ENCODE data around the gene ULK4.

Gene ULK4

DNA sequence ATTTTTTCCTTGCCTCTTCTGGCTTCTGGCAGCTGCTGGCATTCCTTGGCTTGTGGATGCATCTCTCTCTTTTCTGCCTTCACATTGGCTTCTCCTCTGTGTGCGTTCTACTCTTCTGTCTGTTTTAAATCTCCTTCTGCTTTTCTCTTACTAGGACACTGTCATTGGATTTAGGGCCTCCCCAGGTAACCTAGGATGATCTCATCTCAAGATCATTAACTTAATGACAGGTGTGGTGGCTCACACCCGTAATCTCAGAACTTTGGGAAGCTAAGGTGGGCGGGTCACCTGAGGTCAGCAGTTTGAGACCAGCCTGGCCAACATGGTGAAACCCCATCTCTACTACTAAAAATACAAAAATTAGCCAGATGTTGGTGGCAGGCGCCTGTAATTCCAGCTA lies 40.9 kb upstream of the ULK4 start:
- no peak overlapping the region for H3K4ac ChIP-seq (ENCODE audit: low read depth, low read length)
- no peaks in the 10 kb centered on the region for H3K4me1 ChIP-seq (ENCODE audit: control insufficient read depth, low read depth, low read length)
- H3K4me3 ChIP-seq (ENCODE audit: low read length): no peak overlapping the region
- H3K18ac ChIP-seq (ENCODE audit: low read length): no peak overlapping the region
- H4K5ac ChIP-seq (ENCODE audit: low read length): no peak overlapping the region
- H3K56ac ChIP-seq (ENCODE audit: low read length): no peak overlapping the region
- no peak overlapping the region for H3K4me2 ChIP-seq (ENCODE audit: low read length)
- WGBS (ENCODE audit: extremely low coverage, insufficient coverage, low lambda C conversion rate): no CpG with 5 or more reads among the region's 4 CpGs
- no peaks in the 10 kb centered on the region for H3K36me3 ChIP-seq (ENCODE audit: control insufficient read depth, insufficient read depth, low read length)
- H2AK5ac ChIP-seq (ENCODE audit: low read length): no peak overlapping the region
- H3K23ac ChIP-seq (ENCODE audit: low read length): no peak overlapping the region
- no peaks in the 10 kb centered on the region for H3K27me3 ChIP-seq (ENCODE audit: insufficient read depth, low read length, poor library complexity)
- no peak overlapping the region for H2BK15ac ChIP-seq (replicated peaks; ENCODE audit: low read depth)
- DNase-seq: no peak
- H2BK5ac ChIP-seq (ENCODE audit: low read length): no peak overlapping the region
- H3K9ac ChIP-seq (ENCODE audit: low read length): no peak overlapping the region
- H3K79me2 ChIP-seq (ENCODE audit: control insufficient read depth, insufficient read depth, low read length): no peaks in the 10 kb centered on the region
- no peaks in the 10 kb centered on the region for H3K79me1 ChIP-seq (ENCODE audit: low read length)
- H2BK120ac ChIP-seq (ENCODE audit: low read depth, low read length): no peak overlapping the region
- no peak overlapping the region for H3K27ac ChIP-seq (ENCODE audit: low read depth, low read length)
- no peak overlapping the region for H4K8ac ChIP-seq (ENCODE audit: low read depth, low read length)

DNA sequence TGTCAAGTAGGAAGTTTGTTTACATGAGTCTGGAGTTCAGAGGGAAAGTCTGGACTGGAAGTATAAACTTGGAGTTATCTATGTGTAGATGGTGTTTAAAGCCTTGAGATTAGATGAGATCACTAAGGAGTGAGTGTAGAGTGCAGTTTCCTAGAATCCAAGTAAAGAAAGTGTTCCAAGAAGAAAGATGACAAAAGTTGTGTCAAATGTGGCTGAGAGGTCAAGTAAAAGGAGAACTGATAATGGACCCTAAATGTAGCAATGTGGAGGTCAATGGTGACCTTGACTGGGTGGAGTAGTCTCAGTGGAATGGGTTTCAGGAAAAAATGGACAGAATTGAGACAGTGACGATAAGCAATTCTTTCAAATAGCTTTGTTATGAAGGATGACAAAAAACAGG lies 39.9 kb upstream of the ULK4 start:
- DNase-seq: no peak
- Histone ChIP-seq H3K27ac (ENCODE audit: low read depth, low read length) (no peak overlapping the region), H2BK15ac (replicated peaks; ENCODE audit: low read depth) (no peak overlapping the region), H3K23ac (ENCODE audit: low read length) (no peak overlapping the region), H3K4me2 (ENCODE audit: low read length) (no peak overlapping the region), H3K36me3 (ENCODE audit: control insufficient read depth, insufficient read depth, low read length) (no peaks in the 10 kb centered on the region), H4K8ac (ENCODE audit: low read depth, low read length) (no peak overlapping the region), H3K79me2 (ENCODE audit: control insufficient read depth, insufficient read depth, low read length) (no peaks in the 10 kb centered on the region), H3K56ac (ENCODE audit: low read length) (no peak overlapping the region), H3K27me3 (ENCODE audit: insufficient read depth, low read length, poor library complexity) (no peaks in the 10 kb centered on the region), H4K5ac (ENCODE audit: low read length) (no peak overlapping the region), H3K4ac (ENCODE audit: low read depth, low read length) (no peak overlapping the region), H3K18ac (ENCODE audit: low read length) (no peak overlapping the region), H3K9ac (ENCODE audit: low read length) (no peak overlapping the region), H2BK120ac (ENCODE audit: low read depth, low read length) (no peak overlapping the region), H2BK5ac (ENCODE audit: low read length) (no peak overlapping the region), H3K79me1 (ENCODE audit: low read length) (no peaks in the 10 kb centered on the region), H2AK5ac (ENCODE audit: low read length) (no peak overlapping the region), H3K4me3 (ENCODE audit: low read length) (no peak overlapping the region), H3K4me1 (ENCODE audit: control insufficient read depth, low read depth, low read length) (no peaks in the 10 kb centered on the region)
- WGBS (ENCODE audit: extremely low coverage, insufficient coverage, low lambda C conversion rate): no CpG with 5 or more reads among the region's 1 CpG

DNA sequence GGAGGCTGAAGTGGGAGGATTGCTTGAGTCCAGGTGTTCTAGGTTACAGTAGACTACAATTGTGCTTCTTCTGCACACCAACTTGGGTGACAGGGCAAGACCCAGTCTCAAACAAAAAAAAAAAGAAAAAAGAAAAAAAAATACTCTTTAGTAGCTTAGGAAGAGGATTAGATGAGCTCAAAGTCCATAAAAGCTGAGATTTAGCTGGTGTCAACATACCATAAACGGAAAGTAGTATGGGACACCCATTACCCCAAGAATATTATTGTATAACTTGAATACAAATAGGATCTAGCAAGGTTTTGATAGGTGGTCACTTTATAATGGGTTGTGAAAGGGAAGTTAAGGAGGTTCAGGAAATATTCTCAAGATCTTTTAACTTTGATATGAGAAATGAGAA lies 38.0 kb upstream of the ULK4 start:
- no peaks in the 10 kb centered on the region for H3K79me1 ChIP-seq (ENCODE audit: low read length)
- H3K4ac ChIP-seq (ENCODE audit: low read depth, low read length): no peak overlapping the region
- no CpG with 5 or more reads among the region's 1 CpG for WGBS (ENCODE audit: extremely low coverage, insufficient coverage, low lambda C conversion rate)

DNA sequence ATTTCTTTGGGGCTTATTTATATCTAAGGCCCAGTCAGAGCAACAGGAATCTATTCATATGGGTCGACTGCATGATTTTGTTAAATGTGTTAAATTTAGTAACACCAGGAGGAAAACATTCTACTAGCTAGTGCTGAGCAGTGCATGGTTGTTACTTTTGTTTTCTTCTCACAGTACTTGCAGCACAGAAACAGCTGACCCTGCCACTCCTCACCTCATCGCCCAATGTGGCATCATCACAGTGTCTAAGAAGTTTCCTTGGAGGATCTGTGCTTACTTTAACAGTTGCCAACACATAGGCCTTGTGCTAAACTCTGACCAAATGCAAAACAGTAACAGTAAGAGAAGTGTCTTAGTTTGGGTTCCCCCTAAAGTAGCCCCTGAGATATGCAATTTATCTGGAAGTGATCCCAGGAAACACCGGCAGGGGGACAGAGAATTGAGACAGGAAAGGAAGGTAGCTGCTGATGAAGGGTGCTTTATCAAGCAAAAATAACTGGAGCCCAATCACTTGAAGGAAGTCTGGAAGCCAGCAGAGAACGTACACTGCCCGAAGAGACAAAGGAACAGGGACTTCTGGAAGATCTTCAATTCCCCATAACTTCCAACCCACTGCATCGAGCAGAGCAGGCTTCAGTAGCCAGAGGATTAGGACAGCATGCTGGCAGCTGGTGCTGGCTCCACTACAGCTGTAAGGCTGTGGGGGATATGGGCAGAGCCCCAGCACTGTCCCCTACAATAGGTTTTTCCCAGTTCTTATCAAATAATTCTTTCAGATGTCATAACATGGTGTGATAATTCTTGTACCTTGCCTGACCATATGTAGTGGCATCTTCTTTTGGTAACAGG lies 36.0 kb upstream of the ULK4 start:
- no CpG with 5 or more reads among the region's 6 CpGs for WGBS (ENCODE audit: extremely low coverage, insufficient coverage, low lambda C conversion rate)
- Histone ChIP-seq H2BK15ac (replicated peaks; ENCODE audit: low read depth) (no peak overlapping the region), H2BK120ac (ENCODE audit: low read depth, low read length) (no peak overlapping the region), H4K8ac (ENCODE audit: low read depth, low read length) (no peak overlapping the region), H3K27ac (ENCODE audit: low read depth, low read length) (no peak overlapping the region), H3K4ac (ENCODE audit: low read depth, low read length) (no peak overlapping the region), H3K9ac (ENCODE audit: low read length) (no peak overlapping the region), H3K36me3 (ENCODE audit: control insufficient read depth, insufficient read depth, low read length) (no peaks in the 10 kb centered on the region), H4K5ac (ENCODE audit: low read length) (no peak overlapping the region), H3K4me2 (ENCODE audit: low read length) (no peak overlapping the region), H3K4me1 (ENCODE audit: control insufficient read depth, low read depth, low read length) (no peaks in the 10 kb centered on the region), H3K56ac (ENCODE audit: low read length) (no peak overlapping the region), H3K27me3 (ENCODE audit: insufficient read depth, low read length, poor library complexity) (no peaks in the 10 kb centered on the region), H2AK5ac (ENCODE audit: low read length) (no peak overlapping the region), H2BK5ac (ENCODE audit: low read length) (no peak overlapping the region), H3K4me3 (ENCODE audit: low read length) (no peak overlapping the region), H3K79me1 (ENCODE audit: low read length) (no peaks in the 10 kb centered on the region), H3K18ac (ENCODE audit: low read length) (no peak overlapping the region), H3K79me2 (ENCODE audit: control insufficient read depth, insufficient read depth, low read length) (no peaks in the 10 kb centered on the region), H3K23ac (ENCODE audit: low read length) (no peak overlapping the region)
- DNase-seq: peak; percentile 45

More for the DNA sequence above, 38.0 kb upstream of the ULK4 start:
- Histone ChIP-seq H3K4me3 (ENCODE audit: low read length) (no peak overlapping the region), H3K79me2 (ENCODE audit: control insufficient read depth, insufficient read depth, low read length) (no peaks in the 10 kb centered on the region), H2BK120ac (ENCODE audit: low read depth, low read length) (no peak overlapping the region), H3K27me3 (ENCODE audit: insufficient read depth, low read length, poor library complexity) (no peaks in the 10 kb centered on the region), H2AK5ac (ENCODE audit: low read length) (no peak overlapping the region), H2BK5ac (ENCODE audit: low read length) (no peak overlapping the region), H3K9ac (ENCODE audit: low read length) (no peak overlapping the region), H3K4me1 (ENCODE audit: control insufficient read depth, low read depth, low read length) (no peaks in the 10 kb centered on the region), H3K56ac (ENCODE audit: low read length) (no peak overlapping the region), H4K8ac (ENCODE audit: low read depth, low read length) (no peak overlapping the region), H3K18ac (ENCODE audit: low read length) (no peak overlapping the region), H4K5ac (ENCODE audit: low read length) (no peak overlapping the region), H3K36me3 (ENCODE audit: control insufficient read depth, insufficient read depth, low read length) (no peaks in the 10 kb centered on the region), H3K4me2 (ENCODE audit: low read length) (no peak overlapping the region), H2BK15ac (replicated peaks; ENCODE audit: low read depth) (no peak overlapping the region), H3K27ac (ENCODE audit: low read depth, low read length) (no peak overlapping the region), H3K23ac (ENCODE audit: low read length) (no peak overlapping the region)
- no peak for DNase-seq

DNA sequence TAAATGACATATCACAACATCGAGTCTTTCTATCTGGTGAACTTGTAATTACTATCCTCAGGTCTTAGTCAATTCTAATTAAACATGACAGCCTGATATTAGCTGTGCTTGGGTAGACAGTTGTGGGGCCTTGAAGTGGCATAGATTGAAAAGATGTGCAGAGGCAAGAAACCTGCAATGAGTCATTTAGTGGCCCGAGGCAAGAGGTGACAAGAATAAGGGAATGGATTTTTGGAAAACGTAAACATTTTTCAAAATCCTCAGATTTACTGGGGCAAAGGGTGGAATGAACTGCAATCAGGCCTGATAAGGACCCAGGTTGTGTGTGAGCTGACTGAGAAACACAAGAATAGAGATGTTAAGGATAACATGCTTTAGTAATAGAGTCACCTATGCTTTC lies 29.5 kb upstream of the ULK4 start:
- Histone ChIP-seq H3K79me1 (ENCODE audit: low read length) (no peaks in the 10 kb centered on the region), H3K56ac (ENCODE audit: low read length) (no peak overlapping the region), H3K4me3 (ENCODE audit: low read length) (no peak overlapping the region), H3K36me3 (ENCODE audit: control insufficient read depth, insufficient read depth, low read length) (no peaks in the 10 kb centered on the region), H3K79me2 (ENCODE audit: control insufficient read depth, insufficient read depth, low read length) (no peaks in the 10 kb centered on the region), H3K9ac (ENCODE audit: low read length) (no peak overlapping the region), H3K18ac (ENCODE audit: low read length) (no peak overlapping the region), H3K23ac (ENCODE audit: low read length) (no peak overlapping the region), H3K4me2 (ENCODE audit: low read length) (no peak overlapping the region), H4K8ac (ENCODE audit: low read depth, low read length) (no peak overlapping the region), H4K5ac (ENCODE audit: low read length) (no peak overlapping the region), H2BK5ac (ENCODE audit: low read length) (no peak overlapping the region), H3K27me3 (ENCODE audit: insufficient read depth, low read length, poor library complexity) (no peaks in the 10 kb centered on the region), H2BK15ac (replicated peaks; ENCODE audit: low read depth) (no peak overlapping the region), H3K4me1 (ENCODE audit: control insufficient read depth, low read depth, low read length) (no peaks in the 10 kb centered on the region), H2AK5ac (ENCODE audit: low read length) (no peak overlapping the region), H2BK120ac (ENCODE audit: low read depth, low read length) (no peak overlapping the region), H3K4ac (ENCODE audit: low read depth, low read length) (no peak overlapping the region), H3K27ac (ENCODE audit: low read depth, low read length) (no peak overlapping the region)
- DNase-seq: no peak
- WGBS (ENCODE audit: extremely low coverage, insufficient coverage, low lambda C conversion rate): no CpG with 5 or more reads among the region's 3 CpGs

DNA sequence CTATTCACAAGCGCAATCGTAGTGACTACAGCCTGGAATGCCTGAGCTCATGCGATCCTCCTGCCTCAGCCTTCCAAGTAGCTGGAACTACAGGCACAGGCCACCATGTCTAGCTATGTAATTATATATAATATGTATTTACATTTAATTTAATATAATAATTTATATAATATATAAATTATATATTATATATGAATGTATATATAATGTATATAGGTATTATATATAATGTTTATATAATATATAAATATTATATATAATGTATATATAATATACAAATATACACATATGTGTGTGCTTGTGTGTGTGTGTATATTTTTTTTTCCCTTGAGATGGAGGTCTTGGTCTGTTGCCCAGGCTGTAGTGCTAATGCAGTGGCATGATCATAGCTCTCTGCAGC lies 27.6 kb upstream of the ULK4 start:
- Histone ChIP-seq H3K9ac (ENCODE audit: low read length) (no peak overlapping the region), H3K4me2 (ENCODE audit: low read length) (no peak overlapping the region), H2BK5ac (ENCODE audit: low read length) (no peak overlapping the region), H3K4me3 (ENCODE audit: low read length) (no peak overlapping the region), H2BK120ac (ENCODE audit: low read depth, low read length) (no peak overlapping the region), H3K27ac (ENCODE audit: low read depth, low read length) (no peak overlapping the region), H3K4ac (ENCODE audit: low read depth, low read length) (no peak overlapping the region), H3K56ac (ENCODE audit: low read length) (no peak overlapping the region), H3K27me3 (ENCODE audit: insufficient read depth, low read length, poor library complexity) (no peaks in the 10 kb centered on the region), H3K79me1 (ENCODE audit: low read length) (no peaks in the 10 kb centered on the region), H4K5ac (ENCODE audit: low read length) (no peak overlapping the region), H3K79me2 (ENCODE audit: control insufficient read depth, insufficient read depth, low read length) (no peaks in the 10 kb centered on the region), H2BK15ac (replicated peaks; ENCODE audit: low read depth) (no peak overlapping the region), H2AK5ac (ENCODE audit: low read length) (no peak overlapping the region), H3K4me1 (ENCODE audit: control insufficient read depth, low read depth, low read length) (no peaks in the 10 kb centered on the region), H3K23ac (ENCODE audit: low read length) (no peak overlapping the region), H3K36me3 (ENCODE audit: control insufficient read depth, insufficient read depth, low read length) (no peaks in the 10 kb centered on the region), H4K8ac (ENCODE audit: low read depth, low read length) (no peak overlapping the region), H3K18ac (ENCODE audit: low read length) (no peak overlapping the region)
- WGBS (ENCODE audit: extremely low coverage, insufficient coverage, low lambda C conversion rate): no CpG with 5 or more reads among the region's 3 CpGs
- no peak for DNase-seq

All from mesendoderm (in vitro differentiated cells).